Esophagus squamous epithelium (tissue), 5 donors: ENCODE results near the gene ZNRF3. TPM values are rescaled to one million over a fixed set of nuclear protein-coding genes. Genes with fewer than 3 reads are reported as not detected.
A peak's percentile ranks its signal among the peaks of the same experiment; 100 is the strongest.

ENCODE experiments used
- DNase-seq: peaks from one replicate; lab custom pipeline; 2025; lab: John Stamatoyannopoulos, UW
- H3K27ac ChIP-seq, 4 donors: fragments of 200-600 bp; sonication (generic); one replicate each; pipeline ENCODE4 v1.5.1; 2016 to 2019; ENCODE audit warnings: mild to moderate bottlenecking in 1 of 4
- H3K27me3 ChIP-seq, 4 donors: fragments of 200-600 bp; sonication (generic); 1 replicate in 3 of 4; 2 replicates in 1 of 4; pipeline versions ENCODE4 v1.5.1 to v1.6.0; 2017 to 2021; ENCODE audit warnings: antibody characterized with exemption in 1 of 4
- H3K36me3 ChIP-seq, 3 donors: fragments of 200-600 bp; sonication (generic); one replicate each; pipeline ENCODE4 v1.5.1; 2016 to 2019
- H3K4me1 ChIP-seq, 3 donors: fragments of 200-600 bp; sonication (generic); one replicate each; pipeline ENCODE4 v1.5.1; 2017 to 2019
- H3K4me3 ChIP-seq, 4 donors: fragments of 200-600 bp; sonication (generic); 1 replicate in 3 of 4; 2 replicates in 1 of 4; pipeline ENCODE4 v1.5.1; 2016 to 2019; ENCODE audit warnings: mild to moderate bottlenecking in 2 of 4, moderate library complexity in 1 of 4
- H3K9me3 ChIP-seq, 3 donors: fragments of 200-600 bp; sonication (generic); one replicate each; pipeline ENCODE4 v1.5.1; 2016 to 2019
- CTCF ChIP-seq, 6 experiments: fragments of 450-650 bp in 4 of 6; fragments of 200-600 bp in 2 of 6; sonication (generic) in 2 of 6; IDR thresholded peaks; one replicate each; pipeline ENCODE4 v1.5.1; 2016 to 2019; ENCODE audit warnings: antibody characterized with exemption in 6 of 6, mild to moderate bottlenecking in 4 of 6, moderate library complexity in 4 of 6
- POLR2A ChIP-seq, 4 donors: fragments of 450-650 bp; IDR thresholded peaks; one replicate each; pipeline ENCODE4 v1.6.1; 2017; ENCODE audit warnings: antibody characterized with exemption in 4 of 4, mild to moderate bottlenecking in 4 of 4, moderate library complexity in 3 of 4
- WGBS, 2 donors: methylation state at CpG; one replicate each; pipeline ENCODE4 v1.1.5; 2018; 5-methylcytosine and 5-hydroxymethylcytosine counted together
- intact Hi-C: fragments of 100-400 bp; cut with DNase I; formaldehyde crosslinking; loops from one replicate; pipeline ENCODE4 v1.15.0; 2022
- total RNA-seq, 4 donors: library from RNA; depleted of rRNA; stranded (reverse); fragments of >200 nt; gene quantifications; one replicate each; pipeline ENCODE4 v1.1.0, GENCODE V29; 2016
- donor health status: DM: yes; HTN: yes; CAD: no.

Gene ZNRF3
- total RNA-seq: 10 to 100 TPM in 1 of 4 donors, 1 to 10 TPM in 3; 6.6 to 10.9 (median 7.2) TPM

DNA sequence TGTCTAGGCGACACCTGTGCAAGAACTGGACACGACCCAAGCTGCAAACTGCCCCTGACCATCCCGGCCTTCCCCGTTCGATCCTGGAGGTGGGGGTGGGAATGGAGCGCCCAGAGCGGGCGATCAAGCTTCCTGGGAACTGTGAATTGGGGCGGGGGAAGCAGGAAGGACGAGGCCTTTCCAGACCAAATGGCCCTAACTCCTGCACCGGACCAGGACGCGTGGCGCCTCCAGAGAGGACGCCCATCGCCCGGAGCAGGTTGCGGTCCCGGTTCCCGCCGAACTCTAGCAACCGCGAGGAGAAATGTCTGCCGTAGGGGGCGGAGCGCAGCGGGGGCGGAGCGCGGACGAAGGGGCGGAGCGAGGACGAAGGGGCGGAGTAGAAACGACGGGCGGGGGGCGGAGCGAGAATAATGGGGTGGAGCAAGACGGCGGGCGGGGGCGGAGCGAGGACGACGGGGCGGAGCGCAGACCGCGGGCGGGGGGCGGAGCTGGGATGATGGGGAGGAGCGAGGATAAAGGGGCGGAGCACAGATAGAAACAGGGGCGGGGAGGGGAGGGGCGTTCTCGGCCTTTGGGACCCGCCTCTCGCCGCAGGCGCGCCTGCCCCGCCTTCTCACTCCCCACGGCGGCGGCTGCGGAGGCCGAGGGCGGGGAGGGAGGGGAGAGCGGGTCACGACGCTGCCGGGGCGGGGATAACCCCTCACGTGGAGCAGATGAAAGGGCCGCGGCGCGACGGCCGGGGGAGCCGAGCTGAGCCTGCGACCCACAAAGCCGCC, at the start of gene ZNRF3:
Gene ZNRF3 (plus strand): TSS at position 695 of the 779 bp plus-strand sequence. CDS start 195 bp downstream, outside the sequence.
- Histone ChIP-seq H3K36me3 (no peaks in the 10 kb centered on the region), H3K27ac (peak within 1 kb of the TSS; percentile 62 to 91 (median 85)), H3K9me3 (no peaks in the 10 kb centered on the region), H3K4me1 (peaks cover 14 to 54% (median 23%) of the 10 kb centered on the region in 3 donors), H3K27me3 (no peaks in the 10 kb centered on the region), H3K4me3 (peak within 1 kb of the TSS; percentile 52 to 80 (median 68))
- DNase-seq: peak; percentile 72
- intact Hi-C loops: no loop called here
- peak in 2 of 4 donors; percentile 5 to 59 for TF ChIP-seq POLR2A (IDR thresholded peaks at IDR 0.05)
- TF ChIP-seq CTCF (IDR thresholded peaks at IDR 0.05): no peak
- WGBS, 2 donors: 3 to 8% methylated on average over 2 to 12 of the region's 85 CpGs

- no peaks in the 10 kb centered on the region for H3K9me3 ChIP-seq
- H3K27ac ChIP-seq: no peak overlapping the region
- intact Hi-C loops: no loop called here
- H3K27me3 ChIP-seq: no peaks in the 10 kb centered on the region
- no peak for DNase-seq
- no peak overlapping the region for H3K4me3 ChIP-seq
- no peaks in the 10 kb centered on the region for H3K4me1 ChIP-seq
- TF ChIP-seq CTCF (IDR thresholded peaks at IDR 0.05) (no peak), POLR2A (IDR thresholded peaks at IDR 0.05) (no peak)
- H3K36me3 ChIP-seq: peaks cover 0 to 8% (median 0%) of the 10 kb centered on the region in 3 donors
- WGBS, 2 donors: 92 to 100% methylated on average over 1 to 4 of the region's 11 CpGs
Observed at GRCh38 chr22:28835630-28836189, 47.7 kb upstream of the ZNRF3 start.

DNA sequence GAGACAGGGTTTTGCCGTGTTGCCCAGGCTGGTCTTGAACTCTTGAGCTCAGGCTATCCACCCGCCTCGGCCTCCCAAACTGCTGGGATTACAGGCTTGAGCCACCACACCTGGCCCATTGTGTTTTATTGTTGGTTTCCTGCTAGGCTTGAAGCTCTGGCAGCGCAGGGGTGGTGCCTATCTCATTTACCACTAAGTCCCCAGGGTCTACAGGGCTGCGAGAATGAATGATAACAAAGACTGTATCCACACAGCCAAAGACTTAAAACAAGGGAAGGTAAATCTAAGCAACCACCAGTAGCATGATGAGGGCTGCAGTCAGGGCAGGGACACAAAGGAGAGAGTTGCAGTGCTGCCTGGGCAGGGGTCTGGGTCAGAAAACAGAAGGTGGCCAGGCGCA, 45.7 kb upstream of the ZNRF3 start:
- intact Hi-C loops: no loop called here
- Histone ChIP-seq H3K27ac (no peak overlapping the region), H3K36me3 (peaks cover 0 to 2% (median 0%) of the 10 kb centered on the region in 3 donors), H3K27me3 (no peaks in the 10 kb centered on the region), H3K4me1 (no peaks in the 10 kb centered on the region), H3K9me3 (no peaks in the 10 kb centered on the region), H3K4me3 (no peak overlapping the region)
- WGBS, 2 donors: 90 to 92% methylated on average over 1 to 5 of the region's 6 CpGs
- no peak for TF ChIP-seq CTCF (IDR thresholded peaks at IDR 0.05)
- no peak for TF ChIP-seq POLR2A (IDR thresholded peaks at IDR 0.05)
- DNase-seq: no peak

DNA sequence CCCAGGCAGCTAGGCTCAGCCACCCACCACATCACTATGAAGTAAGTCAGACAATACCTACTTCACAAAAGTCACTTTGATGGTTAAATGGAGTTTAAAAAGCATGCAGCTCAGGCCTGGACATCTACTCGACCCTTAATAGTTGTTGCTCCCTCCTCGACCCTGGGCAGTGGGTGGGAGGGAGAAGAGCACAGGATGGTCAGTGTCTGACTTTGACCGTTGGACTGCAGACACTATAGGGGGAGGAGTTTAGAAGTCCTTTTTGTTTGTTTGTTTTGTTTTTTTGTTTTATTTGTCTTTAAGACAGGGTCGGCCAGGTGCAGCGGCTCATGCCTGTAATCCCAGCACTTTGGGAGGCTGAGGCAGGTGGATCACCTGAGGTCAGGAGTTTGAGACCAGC, 44.4 kb upstream of the ZNRF3 start:
- Histone ChIP-seq H3K27me3 (no peaks in the 10 kb centered on the region), H3K4me3 (no peak overlapping the region), H3K27ac (no peak overlapping the region), H3K36me3 (no peaks in the 10 kb centered on the region), H3K4me1 (no peaks in the 10 kb centered on the region), H3K9me3 (no peaks in the 10 kb centered on the region)
- intact Hi-C loops: no loop called here
- 70 to 77% methylated on average over 5 of the region's 5 CpGs for WGBS, 2 donors
- DNase-seq: no peak
- TF ChIP-seq POLR2A (IDR thresholded peaks at IDR 0.05): no peak
- TF ChIP-seq CTCF (IDR thresholded peaks at IDR 0.05): no peak

GRCh38 chr22:28841111-28841510, 42.3 kb upstream of the ZNRF3 start:
- Histone ChIP-seq H3K36me3 (no peaks in the 10 kb centered on the region), H3K4me1 (no peaks in the 10 kb centered on the region), H3K27me3 (no peaks in the 10 kb centered on the region), H3K9me3 (no peaks in the 10 kb centered on the region), H3K27ac (no peak overlapping the region), H3K4me3 (no peak overlapping the region)
- 74 to 89% methylated on average over 4 to 5 of the region's 5 CpGs for WGBS, 2 donors
- no peak for DNase-seq
- TF ChIP-seq CTCF (IDR thresholded peaks at IDR 0.05): peak in 1 of 6 experiments; percentile 12
- TF ChIP-seq POLR2A (IDR thresholded peaks at IDR 0.05): no peak
- intact Hi-C loops: no loop called here
